NCI-H526 (cell line): Measurements from ENCODE around the gene SPOP.

Experiments
- DNase-seq, 2 experiments: peaks; one replicate each; lab custom pipeline; 2025; lab: John Stamatoyannopoulos, UW

The SPOP gene

GRCh38 chr17:49616086-49616485 is 61.8 kb downstream of the SPOP start:
- DNase-seq: no peak

DNA sequence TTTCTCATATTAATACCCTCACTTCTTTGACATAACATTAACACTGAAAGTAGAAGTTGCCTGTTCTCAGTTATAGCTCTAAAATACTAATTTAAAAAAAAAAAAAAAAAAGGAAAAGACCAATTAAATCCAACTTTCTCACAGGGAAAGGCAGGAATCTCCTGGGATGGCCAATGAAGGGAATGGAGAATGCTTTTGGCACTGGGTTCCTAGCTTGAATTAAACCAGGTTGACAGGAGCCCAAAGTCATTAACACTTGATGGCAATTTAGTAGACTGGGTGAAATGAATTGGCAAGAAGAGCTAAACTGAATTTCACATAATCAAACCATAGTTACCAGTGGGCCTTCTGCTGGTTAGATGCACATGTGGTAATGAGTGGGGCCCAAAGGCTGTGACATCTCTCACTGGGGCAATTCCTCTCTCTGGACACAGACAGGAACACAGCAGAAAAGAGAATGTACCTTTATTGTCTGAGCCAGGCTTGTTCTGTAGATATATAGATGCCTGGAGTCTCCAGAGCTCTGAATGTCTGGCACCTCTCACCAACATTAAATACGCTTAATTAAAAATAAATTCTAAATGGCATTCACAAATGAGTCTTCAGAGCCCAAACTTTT is 64.6 kb downstream of the SPOP start:
- no peak for DNase-seq

- DNase-seq: no peak
Measured at GRCh38 chr17:49612726-49613125, 65.2 kb downstream of the SPOP start.

DNA sequence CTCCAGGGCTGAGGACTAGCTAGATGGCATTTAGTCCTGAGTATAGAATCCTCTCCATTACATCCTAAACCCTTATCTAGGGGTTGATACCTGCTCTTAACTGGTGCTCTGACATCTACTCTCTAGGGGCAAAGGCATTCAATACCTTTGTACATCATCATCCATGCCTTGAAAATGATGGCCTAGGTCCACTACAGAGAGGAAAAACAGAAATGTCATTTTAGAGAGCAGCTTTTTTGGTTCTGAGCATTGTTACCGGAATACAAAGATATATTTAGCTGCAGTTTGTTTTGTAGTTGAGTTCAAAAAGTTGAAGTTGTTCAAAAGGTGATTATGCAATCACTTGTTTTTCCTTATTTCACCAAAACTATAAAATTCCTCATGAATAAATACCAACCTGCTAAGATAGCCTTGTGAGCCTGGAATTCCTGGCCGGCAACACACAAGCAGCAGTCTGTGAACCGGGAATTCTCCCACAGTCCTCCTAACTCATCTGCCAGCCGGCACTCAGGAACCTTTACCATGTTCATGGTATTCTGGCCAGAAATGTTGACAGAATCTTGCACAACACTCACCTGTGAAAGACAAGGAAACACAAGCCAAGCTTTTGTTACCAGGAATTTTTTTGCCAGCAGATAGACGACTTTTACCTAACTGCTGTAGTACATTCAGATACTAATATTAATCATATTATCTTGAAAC is 66.9 kb downstream of the SPOP start:
- no peak for DNase-seq

DNA sequence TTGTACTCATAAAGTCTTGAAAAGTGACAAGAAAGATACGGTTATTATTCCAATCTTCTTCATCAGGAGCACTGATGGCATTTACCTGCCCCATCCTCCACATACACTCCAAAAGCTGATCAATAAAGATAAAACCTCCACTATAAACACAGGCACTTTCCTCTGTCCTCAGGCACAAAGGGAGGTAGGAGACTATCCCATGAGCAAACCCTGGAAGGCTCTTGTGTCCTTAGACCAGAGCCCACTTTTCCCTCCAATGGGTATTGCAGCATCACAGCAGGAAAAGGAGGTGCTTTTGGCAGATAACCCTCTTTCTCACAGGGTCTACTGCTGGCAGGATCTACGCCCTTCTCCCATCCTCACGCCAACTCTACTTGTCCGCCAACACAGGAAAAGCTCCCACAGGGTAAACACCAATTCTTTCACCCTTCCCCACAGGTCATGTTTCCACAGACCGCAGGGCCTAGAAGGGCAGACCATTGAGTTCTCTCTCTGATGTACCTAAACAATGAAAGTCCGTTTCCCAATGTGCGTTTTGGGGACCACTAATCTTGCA is 73.5 kb downstream of the SPOP start:
- DNase-seq: no peak

DNA sequence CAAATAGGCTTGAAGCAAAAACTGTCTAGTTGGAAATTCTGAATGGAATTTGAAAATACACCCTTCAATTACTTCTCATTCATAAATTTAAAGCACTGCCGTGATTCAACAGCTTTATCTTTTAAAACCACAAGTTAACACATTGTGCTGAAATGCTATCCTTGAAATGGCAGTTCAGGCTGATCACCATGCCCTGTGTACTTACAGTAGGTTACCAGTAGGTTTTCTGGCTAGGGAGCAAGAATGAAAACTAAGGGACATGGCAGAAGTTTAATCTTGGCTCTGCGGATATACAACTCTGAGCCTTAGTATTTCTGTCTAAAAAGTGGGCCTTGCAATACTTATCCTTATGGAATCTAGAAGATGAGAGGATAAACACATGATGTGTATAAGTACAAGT is 74.2 kb downstream of the SPOP start:
- DNase-seq: no peak

DNA sequence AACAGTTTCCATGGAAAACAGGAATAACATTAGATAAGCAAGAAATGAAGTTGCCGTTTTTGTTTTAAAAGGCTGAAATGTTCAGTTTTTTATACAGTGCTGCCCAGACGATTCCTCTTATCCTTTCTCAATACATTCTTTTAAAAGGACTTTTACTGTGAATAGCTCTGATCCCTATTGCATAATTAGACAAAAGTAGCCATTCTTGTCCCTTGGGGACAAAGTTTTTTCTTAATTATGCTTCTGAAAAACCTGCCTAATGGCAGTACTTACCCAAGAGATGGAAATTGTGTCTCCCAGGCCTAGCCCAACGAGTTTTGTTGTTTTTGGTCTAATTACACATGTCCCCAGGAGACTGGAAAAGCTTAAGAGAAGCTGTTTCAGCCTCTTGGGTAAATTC is 74.7 kb downstream of the SPOP start:
- no peak for DNase-seq

- no peak for DNase-seq
Measured at GRCh38 chr17:49602783-49603182, 75.1 kb downstream of the SPOP start.

- no peak for DNase-seq
Measured at GRCh38 chr17:49600949-49601348, 76.9 kb downstream of the SPOP start.

DNA sequence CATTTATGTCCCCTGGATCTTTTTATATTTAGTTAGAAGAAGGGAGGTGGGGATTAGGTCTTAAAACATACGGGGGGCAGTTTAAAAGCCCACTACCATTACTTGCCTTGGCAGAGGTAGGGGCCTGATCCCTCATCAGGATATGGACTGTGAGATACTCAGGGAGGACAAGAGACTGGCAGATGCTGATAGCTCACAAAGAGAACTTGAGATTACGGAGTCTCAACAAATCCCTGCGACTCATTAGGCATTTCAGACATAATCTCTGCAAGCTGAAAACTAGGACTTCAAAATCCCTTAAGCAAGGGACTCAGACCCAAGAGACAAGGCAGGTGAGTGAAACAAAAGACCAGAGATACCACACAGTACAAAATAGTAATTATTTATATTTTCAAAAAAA is 79.0 kb downstream of the SPOP start:
- DNase-seq: no peak

- no peak for DNase-seq
Measured at GRCh38 chr17:49597928-49598655, 79.8 kb downstream of the SPOP start.

GRCh38 chr17:49597436-49597835 is 80.5 kb downstream of the SPOP start:
- no peak for DNase-seq

GRCh38 chr17:49596613-49597244 is 81.2 kb downstream of the SPOP start:
- DNase-seq: no peak

DNA sequence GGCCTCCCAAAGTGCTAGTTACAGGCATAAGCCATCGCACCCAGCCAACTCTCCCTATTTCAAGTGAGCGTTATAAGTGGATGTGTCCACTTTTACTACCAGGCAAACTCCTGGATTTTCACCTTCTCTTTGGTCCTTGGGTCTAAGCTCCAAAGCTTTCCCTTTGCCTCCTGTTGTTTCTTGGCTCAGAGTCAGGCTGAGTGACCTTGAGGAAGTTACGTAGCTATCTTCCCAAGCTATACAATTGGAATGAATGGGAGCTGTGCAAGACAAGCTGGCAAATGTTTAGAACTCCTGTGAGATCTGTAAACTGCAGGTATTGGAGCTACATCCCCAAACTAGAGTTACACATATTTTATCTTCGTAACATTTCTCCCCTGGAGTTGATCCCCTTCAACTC is 81.9 kb downstream of the SPOP start:
- no peak for DNase-seq

DNA sequence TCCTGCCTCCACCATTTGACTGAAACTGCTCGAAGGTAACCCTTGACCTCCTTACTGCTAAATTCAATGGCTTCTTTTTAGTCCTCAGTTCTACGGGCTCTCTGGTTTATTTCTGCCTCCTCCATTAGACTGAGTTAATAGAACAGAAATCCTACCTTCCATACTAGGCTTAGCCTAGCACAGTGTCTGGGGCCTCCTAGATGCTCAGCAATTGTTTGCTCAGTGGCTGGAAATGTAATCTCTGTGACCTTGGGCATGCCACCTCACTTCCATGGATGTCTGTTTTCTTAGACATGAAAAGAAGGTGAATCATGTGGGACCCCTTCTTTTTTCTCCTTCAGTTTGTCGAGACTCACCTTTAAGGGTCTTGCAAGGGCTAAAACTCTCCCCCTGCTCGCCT is 82.6 kb downstream of the SPOP start:
- no peak for DNase-seq

DNA sequence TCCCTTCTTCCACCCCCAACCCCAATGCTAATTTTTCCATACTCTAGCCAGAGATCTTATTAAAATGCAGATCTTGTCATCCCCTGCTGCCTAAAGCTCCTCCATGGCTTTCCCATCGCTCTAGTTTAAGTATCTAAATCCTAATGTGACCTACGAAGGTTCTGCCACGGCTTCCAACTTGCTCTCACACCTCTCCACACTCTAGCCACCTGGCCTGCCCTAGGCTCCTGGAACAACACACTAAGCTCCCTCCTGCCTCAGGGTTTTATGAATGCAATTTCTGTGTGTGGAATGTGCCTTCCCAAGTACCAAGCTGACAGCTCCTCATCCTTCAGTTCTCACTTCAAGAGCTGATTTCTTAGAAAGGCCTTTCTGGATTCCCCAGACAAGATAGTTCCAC is 85.6 kb downstream of the SPOP start:
- DNase-seq: no peak

DNA sequence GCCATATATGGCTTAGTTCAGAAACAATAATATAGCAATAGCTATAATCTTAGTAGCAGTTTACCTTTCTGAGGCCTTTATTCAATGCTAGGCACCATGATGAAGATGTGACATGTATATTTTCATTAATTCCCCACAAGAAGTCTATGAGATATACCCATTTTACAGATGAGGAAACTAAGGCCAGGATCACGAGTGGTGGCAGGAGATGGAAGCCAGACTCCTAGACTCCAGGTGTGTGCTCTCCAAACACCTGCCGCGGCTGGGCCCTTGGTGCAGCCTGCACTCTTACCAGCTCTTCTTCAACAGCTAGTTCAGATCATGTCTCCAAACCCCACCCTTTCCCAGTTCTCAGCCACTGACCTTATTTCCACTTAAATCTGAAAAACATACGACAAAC is 87.0 kb downstream of the SPOP start:
- no peak for DNase-seq

DNA sequence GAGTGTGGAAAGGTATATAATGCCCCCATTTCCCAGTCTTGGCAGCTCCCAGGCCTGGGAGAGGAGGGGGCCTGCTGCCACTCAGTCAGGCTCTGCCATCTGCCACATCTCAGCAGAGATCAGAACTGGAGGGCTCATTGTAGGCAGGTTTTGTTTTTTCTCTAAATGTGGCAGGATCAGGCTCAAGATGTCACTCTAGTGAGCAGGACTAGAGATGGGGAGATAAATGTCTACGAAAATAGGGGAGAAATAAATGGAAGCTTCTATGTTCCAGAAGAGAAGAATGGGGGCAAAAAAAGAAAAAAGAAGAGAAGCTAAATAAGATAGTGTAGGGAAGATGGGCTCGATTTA is 88.3 kb downstream of the SPOP start:
- DNase-seq: no peak

DNA sequence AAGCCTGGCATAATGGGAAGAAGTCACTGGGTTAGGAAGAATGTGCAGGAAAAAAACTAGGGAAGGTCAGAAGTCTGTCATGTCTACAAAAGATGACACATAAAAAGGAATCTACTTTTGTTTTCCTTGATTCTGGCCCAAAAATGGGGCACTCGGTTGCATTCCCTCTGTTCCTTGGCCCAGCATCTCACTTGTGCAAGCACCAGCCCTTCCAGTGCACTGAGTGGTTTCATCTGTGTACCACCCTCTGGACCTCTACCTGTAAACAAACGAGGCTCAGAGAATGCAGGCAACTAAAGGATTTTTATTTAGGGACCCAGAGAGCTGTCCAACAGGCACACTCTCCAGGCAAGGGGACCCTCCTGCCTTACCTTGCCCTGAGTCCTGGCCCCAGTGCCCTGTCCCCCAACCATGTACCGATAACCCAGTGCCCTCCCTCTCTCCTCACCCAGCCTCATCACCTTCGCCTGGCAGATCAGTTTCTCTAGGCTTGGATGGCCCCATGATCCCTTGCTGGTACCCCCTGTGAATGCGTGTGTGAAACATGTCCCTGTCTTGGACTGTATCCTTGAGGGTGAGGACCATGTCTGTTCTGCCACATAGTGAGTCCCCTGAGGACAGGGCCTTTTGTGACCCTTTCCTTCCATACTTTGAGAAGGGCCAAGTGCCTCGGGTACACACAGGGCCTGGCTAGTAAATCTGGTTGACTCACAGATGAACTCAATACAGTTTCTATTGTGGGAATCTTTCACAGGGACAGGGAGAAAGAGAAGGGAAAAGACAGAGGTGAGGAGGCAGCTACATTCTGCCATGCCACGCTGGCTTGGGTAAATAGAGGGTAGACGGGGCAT is 88.9 kb downstream of the SPOP start:
- no peak for DNase-seq

- DNase-seq: no peak
Measured at GRCh38 chr17:49588312-49588711, 89.6 kb downstream of the SPOP start.

DNA sequence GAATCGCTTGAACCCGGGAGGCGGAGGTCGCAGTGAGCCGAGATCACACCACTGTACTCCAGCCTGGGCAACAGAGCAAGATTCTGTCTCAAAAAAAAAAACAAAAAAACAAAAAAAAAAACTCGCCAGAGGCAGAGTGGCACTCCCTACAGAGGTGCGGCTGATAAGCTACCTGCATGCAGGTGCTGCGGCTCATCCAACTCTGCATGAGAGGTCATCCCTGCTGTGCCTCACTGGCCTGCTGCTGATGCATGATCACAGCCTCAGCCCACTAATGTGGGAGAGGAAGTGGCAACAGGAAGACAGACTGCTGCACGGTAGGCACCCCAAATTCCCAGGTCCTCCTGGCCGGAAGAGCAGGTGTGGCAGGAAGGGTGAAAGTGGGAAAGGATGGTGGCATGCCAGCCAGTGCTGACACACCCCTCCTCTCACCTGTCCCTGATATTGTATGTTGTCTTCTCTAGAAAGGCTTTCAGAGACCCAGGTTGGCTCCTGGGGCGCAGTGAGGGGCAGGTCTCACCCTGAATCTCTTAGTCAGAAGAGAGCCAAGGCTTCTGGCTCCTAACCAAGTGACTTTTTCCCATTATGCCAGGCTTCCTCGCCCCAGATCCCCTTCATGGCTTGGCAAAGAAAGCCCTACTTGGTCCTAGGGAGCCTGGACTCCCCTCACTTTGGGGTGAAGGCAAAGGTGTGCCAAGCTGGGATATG is 90.4 kb downstream of the SPOP start:
- no peak for DNase-seq
